Gastrocnemius medialis (tissue), 4 donors: ENCODE data around the gene FGFR3. TPM values are rescaled to one million over a fixed set of nuclear protein-coding genes. Genes with fewer than 3 reads are reported as not detected.

Experiments used
- ATAC-seq, 2 donors: fragments of 150-250 bp; one replicate each; pipeline ENCODE4 v1.9.1; 2016
- DNase-seq, 2 donors: peaks; one replicate each; pipeline ENCODE4 v3.0.0-alpha.2; 2019
- H3K27ac ChIP-seq, 4 donors: fragments of 200-600 bp; sonication (generic); 1 replicate in 1 of 4; 2 replicates in 3 of 4; pipeline ENCODE4 v1.5.1; 2016 to 2018; ENCODE audit warnings: mild to moderate bottlenecking in 2 of 4, moderate library complexity in 1 of 4
- H3K27me3 ChIP-seq, 3 donors: fragments of 200-600 bp; sonication (generic) in 2 of 3; 1 replicate in 1 of 3; 2 replicates in 2 of 3; pipeline versions ENCODE4 v1.5.1 to v1.6.0; 2016 to 2019; ENCODE audit warnings: mild to moderate bottlenecking in 1 of 3, moderate library complexity in 1 of 3
- H3K36me3 ChIP-seq, 2 donors: fragments of 200-600 bp; sonication (generic) in 1 of 2; one replicate each; pipeline ENCODE4 v1.5.1; 2017 to 2018
- H3K4me1 ChIP-seq, 2 donors: fragments of 200-600 bp; sonication (generic) in 1 of 2; one replicate each; pipeline ENCODE4 v1.5.1; 2016 to 2017; ENCODE audit warnings: mild to moderate bottlenecking in 2 of 2
- H3K4me3 ChIP-seq, 4 donors: fragments of 200-600 bp; sonication (generic) in 3 of 4; 1 replicate in 1 of 4; 2 replicates in 3 of 4; pipeline ENCODE4 v1.5.1; 2016 to 2019; ENCODE audit warnings: mild to moderate bottlenecking in 2 of 4
- H3K9me3 ChIP-seq, 3 donors: fragments of 200-600 bp; sonication (generic) in 2 of 3; 1 replicate in 1 of 3; 2 replicates in 2 of 3; pipeline ENCODE4 v1.5.1; 2016 to 2019
- POLR2A ChIP-seq, 2 donors: fragments of 450-650 bp; IDR thresholded peaks; one replicate each; pipeline ENCODE4 v1.6.1; 2017; ENCODE audit warnings: antibody characterized with exemption in 2 of 2, mild to moderate bottlenecking in 2 of 2, moderate library complexity in 2 of 2
- in situ Hi-C, 4 donors: fragments of 200-750 bp; cut with MboI; loops; one replicate each; pipeline versions ENCODE4 v1.15.0 to v1.8.0; 2017; ENCODE audit warnings: low sequenced_read_pairs in 4 of 4
- intact Hi-C: fragments of 100-400 bp; cut with DNase I; formaldehyde crosslinking; loops from one replicate; pipeline ENCODE4 v1.15.1; 2023; ENCODE audit warnings: low total_unique reads
- total RNA-seq, 4 donors: library from RNA; depleted of rRNA; stranded (reverse); fragments of >200 nt; gene quantifications; one replicate each; pipeline versions ENCODE4 v1.1.0 to v1.2.3, GENCODE V29; 2016
- TF ChIP-seq, protein P1 (sequence below), 5 experiments: fragments of 450-650 bp in 3 of 5; fragments of 200-600 bp in 2 of 5; sonication (generic) in 2 of 5; IDR thresholded peaks in 4 of 5; conservative IDR thresholded peaks in 1 of 5; 1 replicate in 4 of 5; 2 replicates in 1 of 5; pipeline ENCODE4 v1.5.1; 2016 to 2019; ENCODE audit warnings: antibody characterized with exemption in 5 of 5, mild to moderate bottlenecking in 3 of 5, moderate library complexity in 3 of 5

Gene FGFR3
- total RNA-seq, 4 donors from 2014 or later: 0.15 to 0.51 (median 0.18) TPM; not detected in 1

DNA sequence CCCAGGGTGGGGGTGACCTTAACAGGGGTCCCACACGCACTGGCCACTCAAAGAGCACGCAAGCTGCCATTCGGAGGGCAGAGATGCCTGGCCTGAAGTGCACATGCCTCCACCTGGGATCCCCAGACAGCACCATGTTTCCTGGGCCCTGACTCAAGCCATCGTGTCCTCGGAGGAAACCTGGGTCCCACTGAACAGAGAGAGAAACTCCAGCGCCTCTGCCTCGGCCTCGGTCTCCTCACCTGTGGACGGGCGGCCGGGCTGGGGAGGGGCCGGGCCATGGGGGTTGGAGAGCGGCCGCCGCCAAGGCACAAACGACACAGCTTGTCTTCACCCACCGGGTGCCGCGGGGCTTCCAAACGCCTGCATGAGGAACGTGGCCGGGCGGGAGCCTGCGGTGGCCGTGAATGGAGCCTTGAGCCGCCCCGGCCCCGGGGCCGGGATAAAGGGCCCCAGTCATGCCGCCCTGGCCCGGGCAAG lies 30.0 kb upstream of the FGFR3 start:
- in situ Hi-C loops: no loop called here
- DNase-seq (no peak), ATAC-seq (no peak)
- intact Hi-C loops: no loop called here
- peaks cover 2 to 11% (median 11%) of the 10 kb centered on the region in 3 donors for H3K27me3 ChIP-seq
- TF ChIP-seq POLR2A (IDR thresholded peaks at IDR 0.05): no peak
- TF ChIP-seq, protein P1, sequence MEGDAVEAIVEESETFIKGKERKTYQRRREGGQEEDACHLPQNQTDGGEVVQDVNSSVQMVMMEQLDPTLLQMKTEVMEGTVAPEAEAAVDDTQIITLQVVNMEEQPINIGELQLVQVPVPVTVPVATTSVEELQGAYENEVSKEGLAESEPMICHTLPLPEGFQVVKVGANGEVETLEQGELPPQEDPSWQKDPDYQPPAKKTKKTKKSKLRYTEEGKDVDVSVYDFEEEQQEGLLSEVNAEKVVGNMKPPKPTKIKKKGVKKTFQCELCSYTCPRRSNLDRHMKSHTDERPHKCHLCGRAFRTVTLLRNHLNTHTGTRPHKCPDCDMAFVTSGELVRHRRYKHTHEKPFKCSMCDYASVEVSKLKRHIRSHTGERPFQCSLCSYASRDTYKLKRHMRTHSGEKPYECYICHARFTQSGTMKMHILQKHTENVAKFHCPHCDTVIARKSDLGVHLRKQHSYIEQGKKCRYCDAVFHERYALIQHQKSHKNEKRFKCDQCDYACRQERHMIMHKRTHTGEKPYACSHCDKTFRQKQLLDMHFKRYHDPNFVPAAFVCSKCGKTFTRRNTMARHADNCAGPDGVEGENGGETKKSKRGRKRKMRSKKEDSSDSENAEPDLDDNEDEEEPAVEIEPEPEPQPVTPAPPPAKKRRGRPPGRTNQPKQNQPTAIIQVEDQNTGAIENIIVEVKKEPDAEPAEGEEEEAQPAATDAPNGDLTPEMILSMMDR (IDR thresholded peaks at IDR 0.05 in 4 of 5, conservative IDR thresholded peaks at IDR 0.05 in 1 of 5): no peak
- no peaks in the 10 kb centered on the region for H3K36me3 ChIP-seq
- no peak overlapping the region for H3K27ac ChIP-seq
- peaks cover 0 to 7% of the 10 kb centered on the region in 2 donors for H3K4me1 ChIP-seq
- peak overlapping the region; percentile 26 to 43 (median 28) for H3K4me3 ChIP-seq
- no peaks in the 10 kb centered on the region for H3K9me3 ChIP-seq

DNA sequence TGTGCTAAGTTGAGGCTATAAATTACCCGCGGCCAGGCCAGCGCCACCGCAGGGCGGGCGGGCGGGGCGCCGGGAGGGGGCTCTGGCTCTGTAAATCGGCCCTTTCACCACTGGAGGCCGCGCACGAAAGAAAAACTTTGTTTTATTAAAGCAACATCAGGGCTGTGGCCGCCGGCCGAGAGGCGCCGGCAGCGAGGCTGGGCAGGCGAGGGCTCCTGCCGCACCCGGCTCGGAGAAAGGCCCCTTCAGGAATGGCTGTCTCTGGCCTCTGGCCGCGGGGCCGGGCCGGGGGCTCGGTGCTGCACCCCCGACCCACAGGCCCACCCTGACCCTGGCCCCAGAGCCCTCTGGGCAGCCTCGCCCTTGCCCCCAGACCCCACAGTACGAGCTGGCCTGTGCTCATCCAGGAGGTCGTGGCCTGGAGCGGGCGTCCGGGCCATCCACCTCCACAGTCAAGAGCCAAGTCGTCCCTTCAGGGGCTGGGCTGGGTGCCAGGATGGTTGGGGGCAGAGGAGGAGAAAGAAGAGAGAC lies 29.5 kb upstream of the FGFR3 start:
- H3K27me3 ChIP-seq: peaks cover 2 to 16% (median 14%) of the 10 kb centered on the region in 3 donors
- H3K27ac ChIP-seq: no peak overlapping the region
- peaks cover 0 to 7% of the 10 kb centered on the region in 2 donors for H3K4me1 ChIP-seq
- H3K36me3 ChIP-seq: no peaks in the 10 kb centered on the region
- DNase-seq (no peak), ATAC-seq (no peak)
- intact Hi-C loops (no loop called here), in situ Hi-C loops (no loop called here)
- TF ChIP-seq, protein P1 (IDR thresholded peaks at IDR 0.05 in 4 of 5, conservative IDR thresholded peaks at IDR 0.05 in 1 of 5): peak in 1 of 5 experiments; percentile 18
- TF ChIP-seq POLR2A (IDR thresholded peaks at IDR 0.05): no peak
- H3K4me3 ChIP-seq: peak overlapping the region; percentile 26 to 43 (median 28)
- H3K9me3 ChIP-seq: no peaks in the 10 kb centered on the region

GRCh38 chr4:1764670-1765069 lies 28.4 kb upstream of the FGFR3 start:
- Histone ChIP-seq H3K9me3 (no peaks in the 10 kb centered on the region), H3K36me3 (no peaks in the 10 kb centered on the region), H3K27ac (no peak overlapping the region), H3K4me3 (no peak overlapping the region), H3K4me1 (peaks cover 0 to 7% of the 10 kb centered on the region in 2 donors), H3K27me3 (peaks cover 2 to 16% (median 14%) of the 10 kb centered on the region in 3 donors)
- TF ChIP-seq, protein P1 (IDR thresholded peaks at IDR 0.05 in 4 of 5, conservative IDR thresholded peaks at IDR 0.05 in 1 of 5): no peak
- no peak for TF ChIP-seq POLR2A (IDR thresholded peaks at IDR 0.05)
- DNase-seq (no peak), ATAC-seq (no peak)
- in situ Hi-C loops: no loop called here
- intact Hi-C loops: no loop called here

GRCh38 chr4:1765409-1766072 lies 27.6 kb upstream of the FGFR3 start:
- H3K36me3 ChIP-seq: no peaks in the 10 kb centered on the region
- in situ Hi-C loops (no loop called here), intact Hi-C loops (no loop called here)
- H3K27me3 ChIP-seq: peaks cover 2 to 18% (median 16%) of the 10 kb centered on the region in 3 donors
- TF ChIP-seq POLR2A (IDR thresholded peaks at IDR 0.05): no peak
- TF ChIP-seq, protein P1 (IDR thresholded peaks at IDR 0.05 in 4 of 5, conservative IDR thresholded peaks at IDR 0.05 in 1 of 5): no peak
- ATAC-seq: no peak
- peaks cover 0 to 7% of the 10 kb centered on the region in 2 donors for H3K4me1 ChIP-seq
- H3K9me3 ChIP-seq: no peaks in the 10 kb centered on the region
- H3K4me3 ChIP-seq: no peak overlapping the region
- no peak for DNase-seq
- H3K27ac ChIP-seq: no peak overlapping the region
